ENCODE results near the gene TMEM117.
"Not testable (repeated sequence)": the region's sequence is repeated elsewhere in the genome, so short reads cannot be mapped to it uniquely, and the experiment has no call there.

TMEM117 gene

GRCh38 chr12:43842259-43842658 is 6.4 kb downstream of the TMEM117 start:
- TF ChIP-seq POLR2A (IDR thresholded peaks at IDR 0.05; ENCODE audit: extremely low read depth, insufficient read length), result no peak
- TF ChIP-seq, protein P1, sequence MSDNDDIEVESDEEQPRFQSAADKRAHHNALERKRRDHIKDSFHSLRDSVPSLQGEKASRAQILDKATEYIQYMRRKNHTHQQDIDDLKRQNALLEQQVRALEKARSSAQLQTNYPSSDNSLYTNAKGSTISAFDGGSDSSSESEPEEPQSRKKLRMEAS (IDR thresholded peaks at IDR 0.05; ENCODE audit: low read depth, low read length), result no peak
- TF ChIP-seq, protein P2, sequence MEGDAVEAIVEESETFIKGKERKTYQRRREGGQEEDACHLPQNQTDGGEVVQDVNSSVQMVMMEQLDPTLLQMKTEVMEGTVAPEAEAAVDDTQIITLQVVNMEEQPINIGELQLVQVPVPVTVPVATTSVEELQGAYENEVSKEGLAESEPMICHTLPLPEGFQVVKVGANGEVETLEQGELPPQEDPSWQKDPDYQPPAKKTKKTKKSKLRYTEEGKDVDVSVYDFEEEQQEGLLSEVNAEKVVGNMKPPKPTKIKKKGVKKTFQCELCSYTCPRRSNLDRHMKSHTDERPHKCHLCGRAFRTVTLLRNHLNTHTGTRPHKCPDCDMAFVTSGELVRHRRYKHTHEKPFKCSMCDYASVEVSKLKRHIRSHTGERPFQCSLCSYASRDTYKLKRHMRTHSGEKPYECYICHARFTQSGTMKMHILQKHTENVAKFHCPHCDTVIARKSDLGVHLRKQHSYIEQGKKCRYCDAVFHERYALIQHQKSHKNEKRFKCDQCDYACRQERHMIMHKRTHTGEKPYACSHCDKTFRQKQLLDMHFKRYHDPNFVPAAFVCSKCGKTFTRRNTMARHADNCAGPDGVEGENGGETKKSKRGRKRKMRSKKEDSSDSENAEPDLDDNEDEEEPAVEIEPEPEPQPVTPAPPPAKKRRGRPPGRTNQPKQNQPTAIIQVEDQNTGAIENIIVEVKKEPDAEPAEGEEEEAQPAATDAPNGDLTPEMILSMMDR (IDR thresholded peaks at IDR 0.05; ENCODE audit: low read depth, low read length), result no peak
- no peak for TF ChIP-seq MYC (IDR thresholded peaks at IDR 0.05; ENCODE audit: low read depth, low read length)
- no peak for DNase-seq (ENCODE audit: low read depth)
- no peak overlapping the region for H3K4me3 ChIP-seq (ENCODE audit: low read depth, low read length)

GRCh38 chr12:43847425-43848225 is 11.7 kb downstream of the TMEM117 start:
- peak; percentile 50 for DNase-seq (ENCODE audit: low read depth)
- H3K4me3 ChIP-seq (ENCODE audit: low read depth, low read length), result not testable (repeated sequence)

DNA sequence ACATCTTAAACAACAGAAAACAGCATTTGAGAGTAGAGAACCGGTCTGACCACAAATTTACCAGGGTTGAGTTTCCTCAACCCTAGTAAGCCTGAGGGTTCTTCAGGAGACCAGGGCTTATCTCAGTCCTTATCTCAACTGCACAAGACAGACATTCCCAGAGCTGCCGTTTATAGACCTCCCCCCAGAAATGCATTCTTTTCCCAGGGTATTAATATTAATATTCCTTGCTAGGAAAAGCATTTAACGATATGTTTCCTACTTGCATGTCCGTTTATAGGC is 12.3 kb downstream of the TMEM117 start:
- TF ChIP-seq MYC (IDR thresholded peaks at IDR 0.05; ENCODE audit: low read depth, low read length), result no peak
- DNase-seq (ENCODE audit: low read depth), result no peak

GRCh38 chr12:43848786-43849185 is 12.9 kb downstream of the TMEM117 start:
- TF ChIP-seq MYC (IDR thresholded peaks at IDR 0.05; ENCODE audit: low read depth, low read length) (no peak), POLR2A (IDR thresholded peaks at IDR 0.05; ENCODE audit: extremely low read depth, insufficient read length) (no peak)
- TF ChIP-seq, protein P1 (IDR thresholded peaks at IDR 0.05; ENCODE audit: low read depth, low read length), result no peak
- TF ChIP-seq, protein P2 (IDR thresholded peaks at IDR 0.05; ENCODE audit: low read depth, low read length), result no peak
- no peak overlapping the region for H3K4me3 ChIP-seq (ENCODE audit: low read depth, low read length)
- DNase-seq (ENCODE audit: low read depth), result no peak

More for the DNA sequence above, 12.3 kb downstream of the TMEM117 start:
- no peak overlapping the region for H3K4me3 ChIP-seq (ENCODE audit: low read depth, low read length)

DNA sequence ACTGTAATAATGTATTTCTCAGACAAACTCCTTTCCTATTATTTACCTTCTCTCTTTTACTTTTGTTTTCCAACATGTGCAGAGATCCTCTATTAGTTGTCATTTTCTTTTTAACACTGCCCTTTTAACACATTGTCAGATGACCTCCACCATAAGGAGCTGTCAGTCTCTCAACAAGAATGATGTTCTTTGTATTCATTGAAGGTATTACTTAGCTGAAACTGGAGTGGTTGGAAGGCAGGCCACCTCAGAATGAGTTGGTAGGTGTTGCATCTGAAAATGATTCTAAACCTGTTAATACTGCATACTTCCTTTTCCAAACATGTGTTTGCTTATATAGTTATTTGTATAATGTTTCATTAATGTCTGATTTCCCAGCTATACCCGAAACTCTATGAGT is 16.9 kb downstream of the TMEM117 start:
- no peak overlapping the region for H3K4me3 ChIP-seq (ENCODE audit: low read depth, low read length)
- TF ChIP-seq, protein P1 (IDR thresholded peaks at IDR 0.05; ENCODE audit: low read depth, low read length), result no peak
- TF ChIP-seq POLR2A (IDR thresholded peaks at IDR 0.05; ENCODE audit: extremely low read depth, insufficient read length) (no peak), MYC (IDR thresholded peaks at IDR 0.05; ENCODE audit: low read depth, low read length) (no peak)
- TF ChIP-seq, protein P2 (IDR thresholded peaks at IDR 0.05; ENCODE audit: low read depth, low read length), result no peak
- no peak for DNase-seq (ENCODE audit: low read depth)

GRCh38 chr12:43856972-43857371 is 21.1 kb downstream of the TMEM117 start:
- TF ChIP-seq, protein P2 (IDR thresholded peaks at IDR 0.05; ENCODE audit: low read depth, low read length), result no peak
- TF ChIP-seq, protein P1 (IDR thresholded peaks at IDR 0.05; ENCODE audit: low read depth, low read length), result no peak
- TF ChIP-seq POLR2A (IDR thresholded peaks at IDR 0.05; ENCODE audit: extremely low read depth, insufficient read length), result no peak
- no peak for TF ChIP-seq MYC (IDR thresholded peaks at IDR 0.05; ENCODE audit: low read depth, low read length)
- H3K4me3 ChIP-seq (ENCODE audit: low read depth, low read length), result no peak overlapping the region

GRCh38 chr12:43858096-43858495 is 22.2 kb downstream of the TMEM117 start:
- TF ChIP-seq, protein P2 (IDR thresholded peaks at IDR 0.05; ENCODE audit: low read depth, low read length), result no peak
- no peak for TF ChIP-seq MYC (IDR thresholded peaks at IDR 0.05; ENCODE audit: low read depth, low read length)
- TF ChIP-seq, protein P1 (IDR thresholded peaks at IDR 0.05; ENCODE audit: low read depth, low read length), result no peak
- no peak for TF ChIP-seq POLR2A (IDR thresholded peaks at IDR 0.05; ENCODE audit: extremely low read depth, insufficient read length)
- no peak for DNase-seq (ENCODE audit: low read depth)
- H3K4me3 ChIP-seq (ENCODE audit: low read depth, low read length), result no peak overlapping the region

More at GRCh38 chr12:43856972-43857371, 21.1 kb downstream of the TMEM117 start:
- no peak for DNase-seq (ENCODE audit: low read depth)

All from NB4 (cell line).